SK-N-SH (cell line): ENCODE data around the gene SHC3. TPM values are rescaled to one million over a fixed set of nuclear protein-coding genes. Genes with fewer than 3 reads are reported as not detected.

ENCODE experiments used
- CTCF ChIA-PET: fragments of 300-600, 350-600 bp; formaldehyde crosslinking; extraction: SDS; loops from one replicate; lab custom pipeline; 2021; lab: Yijun Ruan, JAX
- POLR2A ChIA-PET: fragments of 350-600 bp; sonication (Branson Sonifier 250); formaldehyde crosslinking; extraction: SDS; loops from one replicate; lab custom pipeline; 2020; ENCODE audit warnings: antibody characterized with exemption, inconsistent platforms; lab: Yijun Ruan, JAX
- DNase-seq: peaks from one replicate; pipeline ENCODE4 v3.0.0; 2012
- H2AFZ ChIP-seq: fragments of 200-600 bp; sonication (generic); 2 replicates; pipeline ENCODE4 v1.8.1; 2016; ENCODE audit warnings: antibody characterized with exemption, mild to moderate bottlenecking, low read depth
- H3F3A ChIP-seq: fragments of 200-600 bp; sonication (generic); replicated peaks from 2 replicates; pipeline ENCODE3; 2016; ENCODE audit warnings: antibody characterized with exemption, mild to moderate bottlenecking; ENCODE audit not compliant: insufficient read depth
- H3K27ac ChIP-seq, 2 experiments: fragments of 200-500 bp in 1 of 2; fragments of 200-600 bp in 1 of 2; sonication (Bioruptor generic) in 1 of 2; sonication (generic), shearing (Covaris generic) in 1 of 2; 2 replicates each; pipeline versions ENCODE4 v1.5.1 to v1.6.1; 2014 to 2016; ENCODE audit warnings: low read depth in 2 of 2, inconsistent platforms in 1 of 2, low read length in 1 of 2, mild to moderate bottlenecking in 1 of 2, mixed read lengths in 1 of 2
- H3K27me3 ChIP-seq: fragments of 200-600 bp; sonication (generic), shearing (Covaris generic); 2 replicates; pipeline ENCODE4 v1.6.1; 2016; ENCODE audit warnings: mixed run types; ENCODE audit not compliant: insufficient read depth
- H3K36me3 ChIP-seq, 2 experiments: fragments of 200-500 bp in 1 of 2; fragments of 200-600 bp in 1 of 2; sonication (Bioruptor generic) in 1 of 2; sonication (generic) in 1 of 2; replicated peaks in 1 of 2; 2 replicates each; pipeline versions ENCODE3 to v1.5.1; 2014 to 2016; ENCODE audit warnings: low read length in 1 of 2, mild to moderate bottlenecking in 1 of 2; ENCODE audit not compliant: insufficient read depth in 2 of 2, control insufficient read depth in 1 of 2
- H3K4me1 ChIP-seq, 2 experiments: fragments of 200-500 bp in 1 of 2; fragments of 200-600 bp in 1 of 2; sonication (Bioruptor generic) in 1 of 2; sonication (generic), shearing (Covaris generic) in 1 of 2; 2 replicates each; pipeline versions ENCODE4 v1.5.1 to v1.6.1; 2014 to 2016; ENCODE audit warnings: low read depth in 1 of 2, low read length in 1 of 2, mixed run types in 1 of 2; ENCODE audit not compliant: insufficient read depth in 2 of 2, control insufficient read depth in 1 of 2
- H3K4me2 ChIP-seq: fragments of 200-600 bp; sonication (generic), shearing (Covaris generic); 2 replicates; pipeline ENCODE4 v1.6.1; 2017; ENCODE audit warnings: mixed run types
- H3K4me3 ChIP-seq, 2 experiments: fragments of 200-500 bp in 1 of 2; fragments of 200-600 bp in 1 of 2; sonication (Bioruptor generic) in 1 of 2; sonication (generic), shearing (Covaris generic) in 1 of 2; 2 replicates each; pipeline versions ENCODE4 v1.5.1 to v1.8.1; 2014 to 2016; ENCODE audit warnings: low read depth in 2 of 2, inconsistent platforms in 1 of 2, low read length in 1 of 2, mild to moderate bottlenecking in 1 of 2, mixed read lengths in 1 of 2, moderate library complexity in 1 of 2
- H3K79me2 ChIP-seq: fragments of 200-600 bp; sonication (generic); 2 replicates; pipeline ENCODE4 v1.8.1; 2017; ENCODE audit warnings: mild to moderate bottlenecking; ENCODE audit not compliant: insufficient read depth
- H3K9ac ChIP-seq: fragments of 200-600 bp; sonication (generic); 2 replicates; pipeline ENCODE4 v1.6.1; 2017; ENCODE audit warnings: mixed run types
- H3K9me2 ChIP-seq: fragments of 200-600 bp; sonication (generic); 2 replicates; pipeline ENCODE4 v1.6.1; 2017; ENCODE audit warnings: mixed run types
- H3K9me3 ChIP-seq: fragments of 200-600 bp; sonication (generic); 2 replicates; pipeline ENCODE4 v1.6.1; 2017; ENCODE audit warnings: mixed run types, mild to moderate bottlenecking, moderate library complexity
- H4K20me1 ChIP-seq: fragments of 200-600 bp; sonication (generic); 2 replicates; pipeline ENCODE4 v1.6.1; 2017; ENCODE audit warnings: mild to moderate bottlenecking, mixed run types; ENCODE audit not compliant: insufficient read depth
- ELF1 ChIP-seq: IDR thresholded peaks from 2 replicates; pipeline ENCODE4 v1.4.0; 2012
- EP300 ChIP-seq, 2 experiments: IDR thresholded peaks; 2 replicates each; pipeline versions ENCODE4 v1.4.0 to v1.6.1; 2012; ENCODE audit warnings: borderline replicate concordance in 1 of 2, low read depth in 1 of 2, low read length in 1 of 2
- FOSL2 ChIP-seq: IDR thresholded peaks from 2 replicates; pipeline ENCODE4 v1.4.0; 2012; ENCODE audit warnings: low read depth, mild to moderate bottlenecking, moderate library complexity, borderline replicate concordance
- FOXM1 ChIP-seq: IDR thresholded peaks from 2 replicates; pipeline ENCODE4 v1.4.0; 2012; ENCODE audit warnings: low read depth, mild to moderate bottlenecking
- MEF2A ChIP-seq: IDR thresholded peaks from 2 replicates; pipeline ENCODE4 v1.4.0; 2012; ENCODE audit warnings: low read depth, borderline replicate concordance
- RAD21 ChIP-seq: IDR thresholded peaks from 2 replicates; pipeline ENCODE4 v1.6.1; 2012; ENCODE audit warnings: mild to moderate bottlenecking, low read length
- SIN3A ChIP-seq: IDR thresholded peaks from 2 replicates; pipeline ENCODE4 v1.6.1; 2012; ENCODE audit warnings: low read depth, mild to moderate bottlenecking, low read length, moderate library complexity, borderline replicate concordance
- WGBS: methylation state at CpG from one replicate; pipeline ENCODE4 v1.1.6; 2017; ENCODE audit warnings: low lambda C conversion rate; 5-methylcytosine and 5-hydroxymethylcytosine counted together
- polyA plus RNA-seq, 3 experiments: library from polyadenylated mRNA; depleted of rRNA; stranded (reverse); fragments of >200 nt; gene quantifications; 2 replicates each; pipeline ENCODE4 v1.2.3, GENCODE V29; 2012

SHC3 gene
- polyA plus RNA-seq, 1 of the 3 experiments (the other 2 are of a cell fraction) = 3.2 TPM

DNA sequence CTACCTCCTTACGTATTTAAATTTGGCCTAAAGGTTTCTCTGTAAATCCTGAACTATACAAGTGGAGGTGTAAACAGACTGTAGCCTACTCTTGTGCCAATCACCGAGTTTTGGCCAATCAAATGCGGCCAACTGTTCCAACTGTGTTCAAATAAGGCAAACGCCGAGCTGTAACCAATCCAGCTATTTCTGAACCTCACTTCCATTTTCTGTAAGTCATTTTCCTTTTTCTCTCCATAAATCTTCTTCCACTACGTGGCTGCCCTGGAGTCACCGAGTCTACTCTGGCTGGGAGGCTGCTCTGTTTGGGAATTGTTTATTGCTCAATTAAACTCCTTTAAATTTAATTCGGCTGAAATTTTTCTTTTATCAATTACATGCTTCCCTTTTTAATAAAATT, 129.0 kb downstream of the SHC3 start:
- no peaks in the 10 kb centered on the region for H3K9me2 ChIP-seq
- no peak overlapping the region for H3K4me3 ChIP-seq
- no peak overlapping the region for H2AFZ ChIP-seq
- WGBS = 87% methylated on average over 8 of the region's 8 CpGs
- no peaks in the 10 kb centered on the region for H3K9me3 ChIP-seq
- CTCF ChIA-PET = no interaction called here
- TF ChIP-seq EP300 (IDR thresholded peaks at IDR 0.05; ENCODE audit: borderline replicate concordance in 1 of 2, low read depth in 1 of 2, low read length in 1 of 2) (no peak), RAD21 (no peak), FOXM1 (no peak)
- no peaks in the 10 kb centered on the region for H3K79me2 ChIP-seq
- POLR2A ChIA-PET = no interaction called here
- H3K4me1 ChIP-seq = no peaks in the 10 kb centered on the region
- no peak overlapping the region for H3K4me2 ChIP-seq
- H3K27ac ChIP-seq = no peak overlapping the region
- peaks cover 11% of the 10 kb centered on the region for H3F3A ChIP-seq
- H4K20me1 ChIP-seq = no peaks in the 10 kb centered on the region
- H3K27me3 ChIP-seq = no peaks in the 10 kb centered on the region
- DNase-seq = no peak
- peaks cover 5 to 7% of the 10 kb centered on the region in 2 experiments for H3K36me3 ChIP-seq
- no peak overlapping the region for H3K9ac ChIP-seq

DNA sequence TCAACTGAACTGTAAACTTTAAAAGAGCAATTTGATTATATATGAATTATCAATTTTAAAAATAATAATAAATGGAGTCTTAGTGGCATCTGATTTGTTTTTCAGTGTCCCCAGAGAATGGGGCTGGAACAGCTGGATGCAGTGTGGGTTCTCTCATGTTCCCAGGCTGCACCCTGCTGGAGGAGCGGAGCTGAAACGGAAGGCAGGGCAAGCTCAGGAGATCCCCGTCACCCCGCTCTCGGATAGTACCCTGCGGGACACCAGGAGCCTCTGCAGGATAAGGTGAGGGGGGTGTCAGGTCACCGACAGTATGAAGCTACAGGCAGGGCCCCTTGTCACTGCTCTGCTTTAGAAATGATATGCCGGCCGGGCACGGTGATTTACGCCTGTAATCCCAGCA, 130.0 kb downstream of the SHC3 start:
- Histone ChIP-seq H4K20me1 (no peaks in the 10 kb centered on the region), H3K27me3 (no peaks in the 10 kb centered on the region), H3K4me1 (no peaks in the 10 kb centered on the region), H3K79me2 (no peaks in the 10 kb centered on the region; the same call in 1 of the 2 replicates), H3K4me2 (no peak overlapping the region), H3F3A (peaks cover 17% of the 10 kb centered on the region), H3K27ac (no peak overlapping the region), H3K9me3 (no peaks in the 10 kb centered on the region), H3K9me2 (no peaks in the 10 kb centered on the region), H2AFZ (no peak overlapping the region), H3K4me3 (no peak overlapping the region), H3K9ac (no peak overlapping the region), H3K36me3 (peaks cover 8 to 15% of the 10 kb centered on the region in 2 experiments)
- no peak for DNase-seq
- POLR2A ChIA-PET = no interaction called here
- TF ChIP-seq ELF1 (no peak), MEF2A (no peak)
- WGBS = 92% methylated on average over 11 of the region's 11 CpGs
- CTCF ChIA-PET = no interaction called here

DNA sequence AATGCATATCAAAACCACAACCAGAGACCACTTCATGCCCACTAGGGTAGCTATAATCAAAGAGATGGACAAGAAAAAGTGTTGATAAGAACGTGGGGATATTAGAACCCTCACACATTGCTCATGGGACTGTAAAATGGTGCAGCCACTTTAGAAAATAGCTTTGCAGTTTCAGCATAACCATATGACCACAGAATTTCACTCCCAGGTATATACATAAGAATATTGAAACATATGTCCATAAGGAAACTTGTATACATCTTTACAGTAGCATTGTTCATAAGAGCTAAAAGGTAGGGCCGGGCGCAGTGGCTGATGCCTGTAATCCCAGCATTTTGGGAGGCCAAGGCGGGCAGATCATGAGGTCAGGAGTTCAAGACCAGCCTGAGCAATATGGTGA, 131.0 kb downstream of the SHC3 start:
- TF ChIP-seq SIN3A (no peak), FOSL2 (no peak)
- peaks cover 17% of the 10 kb centered on the region for H3F3A ChIP-seq
- H3K9me3 ChIP-seq = no peaks in the 10 kb centered on the region
- CTCF ChIA-PET = no interaction called here
- H2AFZ ChIP-seq = no peak overlapping the region
- no peaks in the 10 kb centered on the region; the same call in 1 of the 2 replicates for H3K79me2 ChIP-seq
- no peaks in the 10 kb centered on the region for H4K20me1 ChIP-seq
- no peaks in the 10 kb centered on the region for H3K27me3 ChIP-seq
- H3K4me1 ChIP-seq = no peaks in the 10 kb centered on the region
- H3K9ac ChIP-seq = no peak overlapping the region
- no peak overlapping the region for H3K4me2 ChIP-seq
- POLR2A ChIA-PET = no interaction called here
- no peak for DNase-seq
- no peak overlapping the region for H3K4me3 ChIP-seq
- peaks cover 8 to 22% of the 10 kb centered on the region in 2 experiments for H3K36me3 ChIP-seq
- H3K9me2 ChIP-seq = no peaks in the 10 kb centered on the region
- 84% methylated on average over 4 of the region's 4 CpGs for WGBS
- H3K27ac ChIP-seq = peak overlapping the region in 1 of 2 experiments; percentile 68; a peak in 1 of 4 replicates
